ENCODE results near the gene HOXC10. TPM values are rescaled to one million over a fixed set of nuclear protein-coding genes. Genes with fewer than 3 reads are reported as not detected.

Gene HOXC10
- total and polyA plus RNA-seq, 10 of the 15 experiments (the other 5 are each of a cell fraction or from before 2014, with no cell fraction given) = 0.59 TPM; not detected in 9

DNA sequence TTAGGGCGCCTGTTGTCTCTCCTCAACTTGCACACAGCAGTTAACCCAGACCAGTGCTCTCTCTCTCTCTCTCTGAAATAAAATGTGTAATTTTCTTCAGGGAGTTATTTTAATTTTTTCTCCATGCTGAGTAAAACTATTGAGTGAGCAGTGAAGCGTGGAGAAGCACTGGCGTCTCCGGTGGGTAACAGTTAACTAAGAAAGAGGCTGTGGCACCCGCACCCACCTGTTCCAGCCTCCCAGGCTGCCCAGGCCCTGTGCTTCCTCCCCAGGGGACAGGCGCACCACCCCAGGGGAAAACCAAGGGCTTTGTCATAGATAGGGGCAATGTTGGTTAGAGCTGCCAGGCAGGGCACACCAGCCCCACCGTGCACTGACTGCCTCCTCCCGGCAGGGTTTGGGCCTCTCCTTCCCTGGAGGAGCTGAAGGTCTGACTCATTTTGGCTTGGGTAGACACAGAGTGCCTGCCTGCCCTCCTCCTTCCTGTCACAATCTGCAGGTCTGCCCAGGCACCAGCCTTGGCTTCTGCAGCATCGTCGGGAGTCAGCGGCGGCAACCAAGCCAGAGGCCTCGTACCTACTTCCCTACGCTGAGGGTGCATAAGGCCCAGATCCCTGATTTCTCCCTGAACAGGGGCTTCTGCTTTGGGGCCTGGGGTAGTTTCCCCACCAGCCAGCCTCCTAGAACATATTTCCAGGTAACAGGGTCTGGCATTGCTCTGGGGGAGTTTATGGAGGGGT, 51.8 kb downstream of the HOXC10 start (continued):
- TF ChIP-seq, protein P1, sequence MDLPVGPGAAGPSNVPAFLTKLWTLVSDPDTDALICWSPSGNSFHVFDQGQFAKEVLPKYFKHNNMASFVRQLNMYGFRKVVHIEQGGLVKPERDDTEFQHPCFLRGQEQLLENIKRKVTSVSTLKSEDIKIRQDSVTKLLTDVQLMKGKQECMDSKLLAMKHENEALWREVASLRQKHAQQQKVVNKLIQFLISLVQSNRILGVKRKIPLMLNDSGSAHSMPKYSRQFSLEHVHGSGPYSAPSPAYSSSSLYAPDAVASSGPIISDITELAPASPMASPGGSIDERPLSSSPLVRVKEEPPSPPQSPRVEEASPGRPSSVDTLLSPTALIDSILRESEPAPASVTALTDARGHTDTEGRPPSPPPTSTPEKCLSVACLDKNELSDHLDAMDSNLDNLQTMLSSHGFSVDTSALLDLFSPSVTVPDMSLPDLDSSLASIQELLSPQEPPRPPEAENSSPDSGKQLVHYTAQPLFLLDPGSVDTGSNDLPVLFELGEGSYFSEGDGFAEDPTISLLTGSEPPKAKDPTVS (IDR thresholded peaks at IDR 0.05; ENCODE audit: low read depth, low read length) = no peak
- TF ChIP-seq SUPT20H (IDR thresholded peaks at IDR 0.05; ENCODE audit: borderline replicate concordance, control insufficient read depth, low read depth, low read length) (no peak), SUZ12 (IDR thresholded peaks at IDR 0.05; ENCODE audit: unreplicated experiment) (no peak), SRF (IDR thresholded peaks at IDR 0.05; ENCODE audit: low read depth in 2 of 2, low read length in 2 of 2) (no peak), MEF2B (IDR thresholded peaks at IDR 0.05; ENCODE audit: partially characterized antibody, poor library complexity, severe bottlenecking) (peak; percentile 58), PML (IDR thresholded peaks at IDR 0.05; ENCODE audit: low read length) (no peak)

DNA sequence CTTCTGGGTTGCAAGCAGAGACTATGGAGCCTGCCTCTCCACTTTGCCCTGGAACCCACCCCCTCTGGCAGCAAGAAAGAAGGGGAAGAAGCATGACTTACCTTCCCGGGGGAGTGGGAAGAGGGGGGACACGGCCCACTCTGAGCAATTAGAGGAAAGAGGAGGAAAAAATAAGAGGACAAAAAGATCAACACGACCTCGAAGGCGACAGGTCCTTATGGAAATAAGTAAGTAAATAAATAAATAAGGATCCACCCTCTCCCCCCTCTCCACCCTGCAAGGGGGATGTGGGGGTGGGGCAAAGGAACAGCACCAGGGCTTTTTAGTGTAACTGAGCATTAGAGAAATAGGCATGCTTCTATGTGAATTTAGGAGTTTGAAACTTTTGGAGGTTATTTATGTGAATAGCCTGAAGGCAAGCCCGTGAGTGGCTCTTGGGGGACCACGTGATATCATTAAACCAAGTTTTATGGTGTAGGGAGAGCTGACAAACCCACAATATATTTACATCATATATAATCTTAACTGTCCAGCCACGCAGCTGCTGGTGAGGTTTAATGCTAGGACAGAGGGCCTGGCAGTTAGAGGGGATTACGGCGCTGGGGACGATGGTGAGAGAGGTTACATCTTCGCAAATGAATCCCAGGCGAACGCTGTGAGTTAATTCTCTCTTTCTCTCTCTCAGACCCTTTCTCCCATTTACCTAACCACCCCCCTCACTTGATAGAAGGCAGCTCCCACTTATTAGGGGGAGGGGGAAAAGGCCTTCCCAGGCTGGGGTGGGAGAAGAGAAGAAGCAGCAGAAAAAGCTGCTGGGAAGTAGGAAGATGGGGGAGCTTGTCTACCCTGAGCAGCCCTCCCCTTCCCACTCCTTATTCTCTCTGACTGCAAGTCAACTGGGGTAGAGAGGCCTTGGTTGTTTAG, 52.7 kb downstream of the HOXC10 start:
- no peak overlapping the region for H2AFZ ChIP-seq (ENCODE audit: control insufficient read depth, low read depth, low read length)
- intact Hi-C loops (cut with micrococcal nuclease; ENCODE audit: unreplicated experiment) = no loop called here
- H4K20me1 ChIP-seq (ENCODE audit: control insufficient read depth, insufficient read depth) = no peaks in the 10 kb centered on the region
- no peak for FAIRE-seq
- 43% methylated on average over 14 of the region's 14 CpGs for WGBS (ENCODE audit: insufficient coverage, insufficient replicate concordance, low lambda C conversion rate, missing lambda C conversion rate)
- no peak overlapping the region for H3K4me2 ChIP-seq (ENCODE audit: control insufficient read depth, insufficient read depth)
- BruUV-seq (replicated peaks) = no TSS peak
- in situ Hi-C loops (cut with MboI) = no loop called here
- H3K9ac ChIP-seq (ENCODE audit: control insufficient read depth, insufficient read depth, low read length) = no peak overlapping the region
- SMC1A ChIA-PET (ENCODE audit: uncharacterized antibody, unreplicated experiment) = interaction anchor here (1.0 kb wide), 2 partner anchors 15 to 164 kb away, joined by 4 read pairs; partner anchors contain the start of gene HOXC4
- H3K9me3 ChIP-seq (replicated peaks; ENCODE audit: control insufficient read depth, insufficient read depth, low read length) = no peaks in the 10 kb centered on the region; the same call in 2 of the 3 replicates
- ATAC-seq = no peak
- H3K79me2 ChIP-seq (ENCODE audit: control insufficient read depth, insufficient read depth, low read length) = no peaks in the 10 kb centered on the region
- no peak overlapping the region for H3K4me3 ChIP-seq
- RAD21 ChIA-PET (ENCODE audit: unreplicated experiment) = interaction anchor here (0.8 to 12.6 kb wide), 4 partner anchors 16 to 153 kb away, joined by 3 to 222 read pairs (median 12); partner anchors contain the start of genes HOXC4 and SMUG1
- POLR2A ChIA-PET = interaction anchor here (1.2 to 1.5 kb wide), 2 partner anchors 14 to 16 kb away, joined by 4 to 5 read pairs; partner anchors contain the start of gene HOXC4
- CTCF ChIA-PET = interaction anchor here (0.5 to 7.9 kb wide), 6 partner anchors 17 to 179 kb away, joined by 3 to 86 read pairs (median 4); partner anchors contain the start of gene HOXC4
- H3K27me3 ChIP-seq (replicated peaks in 1 of 2; ENCODE audit: control insufficient read depth in 2 of 2, insufficient read depth in 2 of 2, low read length in 1 of 2) = peaks cover 1 to 21% of the 10 kb centered on the region in 2 experiments
- DNase-seq (ENCODE audit: low read depth, low spot score) = no peak
- H3K27ac ChIP-seq (ENCODE audit: control insufficient read depth, insufficient read depth) = no peak overlapping the region
- no peaks in the 10 kb centered on the region for H3K36me3 ChIP-seq (ENCODE audit: control insufficient read depth in 2 of 2, insufficient read depth in 2 of 2, low read length in 1 of 2)
- H3K4me1 ChIP-seq (ENCODE audit: control insufficient read depth, insufficient read depth, low read length) = peaks cover 9% of the 10 kb centered on the region; the same call in 1 of the 2 replicates
- no peak for TF ChIP-seq STAT3 (IDR thresholded peaks at IDR 0.05; ENCODE audit: low read depth, low read length)
- no peak for TF ChIP-seq HDAC6 (IDR thresholded peaks at IDR 0.05; ENCODE audit: unreplicated experiment)
- no peak for TF ChIP-seq RCOR1 (conservative IDR thresholded peaks at IDR 0.05; ENCODE audit: low read depth, low read length)
- no peak for TF ChIP-seq RAD51 (IDR thresholded peaks at IDR 0.05)
- TF ChIP-seq CHD2 (IDR thresholded peaks at IDR 0.05; ENCODE audit: borderline replicate concordance, low read depth, low read length) = no peak
- TF ChIP-seq, protein P2, sequence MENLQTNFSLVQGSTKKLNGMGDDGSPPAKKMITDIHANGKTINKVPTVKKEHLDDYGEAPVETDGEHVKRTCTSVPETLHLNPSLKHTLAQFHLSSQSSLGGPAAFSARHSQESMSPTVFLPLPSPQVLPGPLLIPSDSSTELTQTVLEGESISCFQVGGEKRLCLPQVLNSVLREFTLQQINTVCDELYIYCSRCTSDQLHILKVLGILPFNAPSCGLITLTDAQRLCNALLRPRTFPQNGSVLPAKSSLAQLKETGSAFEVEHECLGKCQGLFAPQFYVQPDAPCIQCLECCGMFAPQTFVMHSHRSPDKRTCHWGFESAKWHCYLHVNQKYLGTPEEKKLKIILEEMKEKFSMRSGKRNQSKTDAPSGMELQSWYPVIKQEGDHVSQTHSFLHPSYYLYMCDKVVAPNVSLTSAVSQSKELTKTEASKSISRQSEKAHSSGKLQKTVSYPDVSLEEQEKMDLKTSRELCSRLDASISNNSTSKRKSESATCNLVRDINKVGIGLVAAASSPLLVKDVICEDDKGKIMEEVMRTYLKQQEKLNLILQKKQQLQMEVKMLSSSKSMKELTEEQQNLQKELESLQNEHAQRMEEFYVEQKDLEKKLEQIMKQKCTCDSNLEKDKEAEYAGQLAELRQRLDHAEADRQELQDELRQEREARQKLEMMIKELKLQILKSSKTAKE (IDR thresholded peaks at IDR 0.05; ENCODE audit: low read depth, poor library complexity, severe bottlenecking) = no peak
- TF ChIP-seq SIX5 (IDR thresholded peaks at IDR 0.05; ENCODE audit: low read depth, low read length, severe bottlenecking) = no peak
- no peak for TF ChIP-seq PML (IDR thresholded peaks at IDR 0.05; ENCODE audit: low read length)
- no peak for TF ChIP-seq TAF1 (IDR thresholded peaks at IDR 0.05; ENCODE audit: borderline replicate concordance, low read depth, low read length)
- no peak for TF ChIP-seq ASH2L (IDR thresholded peaks at IDR 0.05; ENCODE audit: borderline replicate concordance, low read depth)
- no peak for TF ChIP-seq CREM (IDR thresholded peaks at IDR 0.05; ENCODE audit: low read depth)
- no peak for TF ChIP-seq KAT2A (conservative IDR thresholded peaks at IDR 0.05; ENCODE audit: control insufficient read depth, low read depth, low read length)
